HEK293T (cell line): Measurements from ENCODE around the gene SOBP.

Experiments
- ARNT ChIP-seq: fragments of 450-650 bp; IDR thresholded peaks from 2 replicates; pipeline ENCODE4 v1.6.1; 2017; ENCODE audit warnings: mild to moderate bottlenecking
- BHLHE40 ChIP-seq: fragments of 450-650 bp; IDR thresholded peaks from 2 replicates; pipeline ENCODE4 v1.6.1; 2016; ENCODE audit warnings: mild to moderate bottlenecking, moderate library complexity, borderline replicate concordance
- ELF4 ChIP-seq: fragments of 450-650 bp; IDR thresholded peaks from 2 replicates; pipeline ENCODE4 v1.6.1; 2017; ENCODE audit warnings: antibody characterized with exemption
- FOXA1 ChIP-seq: fragments of 450-650 bp; IDR thresholded peaks from 2 replicates; pipeline ENCODE4 v1.6.1; 2016; ENCODE audit warnings: mild to moderate bottlenecking
- FOXK2 ChIP-seq: fragments of 450-650 bp; IDR thresholded peaks from 2 replicates; pipeline ENCODE4 v1.6.1; 2016; ENCODE audit warnings: mild to moderate bottlenecking
- FOXM1 ChIP-seq: fragments of 450-650 bp; IDR thresholded peaks from 2 replicates; pipeline ENCODE4 v1.6.1; 2017; ENCODE audit warnings: mild to moderate bottlenecking, borderline replicate concordance
- HDGF ChIP-seq: fragments of 450-650 bp; IDR thresholded peaks from 2 replicates; pipeline ENCODE4 v1.6.1; 2017; ENCODE audit warnings: antibody characterized with exemption, borderline replicate concordance
- L3MBTL2 ChIP-seq: fragments of 450-650 bp; conservative IDR thresholded peaks from 2 replicates; pipeline ENCODE4 v1.6.1; 2016; ENCODE audit warnings: mild to moderate bottlenecking
- NFRKB ChIP-seq: fragments of 450-650 bp; IDR thresholded peaks from 2 replicates; pipeline ENCODE4 v1.6.1; 2016; ENCODE audit warnings: mild to moderate bottlenecking, moderate library complexity
- PKNOX1 ChIP-seq: fragments of 450-650 bp; IDR thresholded peaks from 2 replicates; pipeline ENCODE4 v1.6.1; 2016
- SP1 ChIP-seq: fragments of 450-650 bp; IDR thresholded peaks from 2 replicates; pipeline ENCODE4 v1.6.1; 2017
- SUZ12 ChIP-seq: fragments of 450-650 bp; IDR thresholded peaks from 2 replicates; pipeline ENCODE4 v1.6.1; 2016; ENCODE audit warnings: mild to moderate bottlenecking
- TARDBP ChIP-seq: fragments of 450-650 bp; IDR thresholded peaks from 2 replicates; pipeline ENCODE4 v1.6.1; 2016

- no peak for TF ChIP-seq NFRKB
- no peak for TF ChIP-seq FOXM1
- no peak for TF ChIP-seq ARNT
- no peak for TF ChIP-seq HDGF
- no peak for TF ChIP-seq SP1
- TF ChIP-seq FOXA1: no peak
- TF ChIP-seq BHLHE40: no peak
- no peak for TF ChIP-seq PKNOX1
- TF ChIP-seq SUZ12: no peak
- TF ChIP-seq ELF4: no peak
- no peak for TF ChIP-seq TARDBP
- TF ChIP-seq L3MBTL2: no peak
- no peak for TF ChIP-seq FOXK2
Measured at GRCh38 chr6:107612762-107613415, 123.0 kb downstream of the SOBP start.
